ENCODE measurements around the gene NAV2.

GRCh38 chr11:19744130-19744529, 31.5 kb downstream of the NAV2 start:
- TF ChIP-seq CTCF (IDR thresholded peaks at IDR 0.05) = no peak
- TF ChIP-seq EP300 (IDR thresholded peaks at IDR 0.05) = no peak
